ENCODE data around the gene PDCD7. TPM values are rescaled to one million over a fixed set of nuclear protein-coding genes. Genes with fewer than 3 reads are reported as not detected.

The PDCD7 gene
- total RNA-seq, 4 donors from 2014 or later = 27.9 to 57.5 (median 37.8) TPM

- Histone ChIP-seq H3K4me1 (peaks cover 0 to 42% (median 17%) of the 10 kb centered on the region in 4 donors), H3K4me3 (no peak overlapping the region), H3K36me3 (peaks cover 0 to 64% (median 6%) of the 10 kb centered on the region in 3 donors), H3K9me3 (no peaks in the 10 kb centered on the region), H3K27me3 (no peaks in the 10 kb centered on the region), H3K27ac (no peak overlapping the region)
- WGBS, 2 donors = 78 to 88% methylated on average over 1 of the region's 1 CpG
- no peak for TF ChIP-seq EP300 (IDR thresholded peaks at IDR 0.05)
- TF ChIP-seq, protein P1, sequence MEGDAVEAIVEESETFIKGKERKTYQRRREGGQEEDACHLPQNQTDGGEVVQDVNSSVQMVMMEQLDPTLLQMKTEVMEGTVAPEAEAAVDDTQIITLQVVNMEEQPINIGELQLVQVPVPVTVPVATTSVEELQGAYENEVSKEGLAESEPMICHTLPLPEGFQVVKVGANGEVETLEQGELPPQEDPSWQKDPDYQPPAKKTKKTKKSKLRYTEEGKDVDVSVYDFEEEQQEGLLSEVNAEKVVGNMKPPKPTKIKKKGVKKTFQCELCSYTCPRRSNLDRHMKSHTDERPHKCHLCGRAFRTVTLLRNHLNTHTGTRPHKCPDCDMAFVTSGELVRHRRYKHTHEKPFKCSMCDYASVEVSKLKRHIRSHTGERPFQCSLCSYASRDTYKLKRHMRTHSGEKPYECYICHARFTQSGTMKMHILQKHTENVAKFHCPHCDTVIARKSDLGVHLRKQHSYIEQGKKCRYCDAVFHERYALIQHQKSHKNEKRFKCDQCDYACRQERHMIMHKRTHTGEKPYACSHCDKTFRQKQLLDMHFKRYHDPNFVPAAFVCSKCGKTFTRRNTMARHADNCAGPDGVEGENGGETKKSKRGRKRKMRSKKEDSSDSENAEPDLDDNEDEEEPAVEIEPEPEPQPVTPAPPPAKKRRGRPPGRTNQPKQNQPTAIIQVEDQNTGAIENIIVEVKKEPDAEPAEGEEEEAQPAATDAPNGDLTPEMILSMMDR (IDR thresholded peaks at IDR 0.05) = no peak
- TF ChIP-seq POLR2A (IDR thresholded peaks at IDR 0.05) = no peak
- DNase-seq (ENCODE audit: low spot score in 2 of 2) = no peak
Measured at GRCh38 chr15:65177901-65178300, 44.3 kb upstream of the PDCD7 start.

DNA sequence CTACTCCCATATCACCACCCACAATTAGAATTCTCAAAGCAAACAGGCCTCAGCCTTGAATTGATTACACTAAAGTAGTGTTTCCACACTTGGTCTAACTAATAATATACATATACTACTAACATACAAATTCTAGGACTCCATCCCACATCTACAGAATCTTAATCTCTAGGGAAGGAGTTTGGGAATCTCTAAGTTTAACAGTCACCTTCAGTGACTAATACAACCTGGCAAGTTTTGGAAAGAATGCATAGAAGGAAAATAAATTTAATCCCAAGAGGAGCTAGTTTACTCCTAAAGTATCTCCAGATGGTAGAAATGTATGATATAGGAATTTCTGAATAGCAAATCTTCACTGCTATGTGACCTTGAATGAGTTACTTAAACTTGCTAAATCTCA is 42.4 kb upstream of the PDCD7 start:
- H3K9me3 ChIP-seq = no peaks in the 10 kb centered on the region
- TF ChIP-seq, protein P1 (IDR thresholded peaks at IDR 0.05) = no peak
- no peak for TF ChIP-seq POLR2A (IDR thresholded peaks at IDR 0.05)
- H3K36me3 ChIP-seq = peaks cover 0 to 78% (median 9%) of the 10 kb centered on the region in 3 donors
- no peaks in the 10 kb centered on the region for H3K27me3 ChIP-seq
- H3K4me1 ChIP-seq = peaks cover 0 to 24% (median 4%) of the 10 kb centered on the region in 4 donors
- no peak for DNase-seq (ENCODE audit: low spot score in 2 of 2)
- H3K27ac ChIP-seq = no peak overlapping the region
- H3K4me3 ChIP-seq = no peak overlapping the region

GRCh38 chr15:65175511-65175910 is 41.9 kb upstream of the PDCD7 start:
- Histone ChIP-seq H3K27me3 (no peaks in the 10 kb centered on the region), H3K9me3 (no peaks in the 10 kb centered on the region), H3K4me1 (peaks cover 0 to 20% (median 3%) of the 10 kb centered on the region in 4 donors), H3K36me3 (peaks cover 0 to 81% (median 9%) of the 10 kb centered on the region in 3 donors), H3K4me3 (no peak overlapping the region), H3K27ac (no peak overlapping the region)
- no peak for DNase-seq (ENCODE audit: low spot score in 2 of 2)
- no peak for TF ChIP-seq POLR2A (IDR thresholded peaks at IDR 0.05)
- TF ChIP-seq, protein P1 (IDR thresholded peaks at IDR 0.05) = no peak
- no peak for TF ChIP-seq EP300 (IDR thresholded peaks at IDR 0.05)
- 70 to 75% methylated on average over 5 of the region's 5 CpGs for WGBS, 2 donors

DNA sequence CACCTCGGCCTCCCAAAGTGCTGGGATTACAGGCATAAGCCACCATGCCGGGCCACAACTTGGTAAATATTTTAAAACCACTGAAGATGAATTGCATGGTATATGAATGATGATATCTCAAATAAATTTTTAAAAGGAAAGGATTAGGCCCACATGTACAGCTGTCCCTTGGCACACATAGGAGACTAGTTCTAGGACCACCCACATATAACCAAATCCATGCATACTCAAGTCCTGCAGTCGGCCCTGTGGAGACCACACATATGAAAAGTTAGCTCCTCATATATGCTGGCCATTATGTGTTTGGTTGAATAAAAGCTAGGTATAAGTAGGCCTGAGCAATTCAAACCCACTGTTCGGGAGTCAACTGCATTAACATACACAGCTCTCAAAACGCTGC is 40.9 kb upstream of the PDCD7 start:
- 76 to 82% methylated on average over 5 of the region's 5 CpGs for WGBS, 2 donors
- no peaks in the 10 kb centered on the region for H3K27me3 ChIP-seq
- no peak for DNase-seq (ENCODE audit: low spot score in 2 of 2)
- TF ChIP-seq POLR2A (IDR thresholded peaks at IDR 0.05) (no peak), EP300 (IDR thresholded peaks at IDR 0.05) (no peak)
- TF ChIP-seq, protein P1 (IDR thresholded peaks at IDR 0.05) = no peak
- no peak overlapping the region for H3K4me3 ChIP-seq
- no peaks in the 10 kb centered on the region for H3K9me3 ChIP-seq
- peaks cover 0 to 13% (median 3%) of the 10 kb centered on the region in 4 donors for H3K4me1 ChIP-seq
- H3K36me3 ChIP-seq = peaks cover 3 to 91% (median 17%) of the 10 kb centered on the region in 3 donors
- H3K27ac ChIP-seq = no peak overlapping the region

DNA sequence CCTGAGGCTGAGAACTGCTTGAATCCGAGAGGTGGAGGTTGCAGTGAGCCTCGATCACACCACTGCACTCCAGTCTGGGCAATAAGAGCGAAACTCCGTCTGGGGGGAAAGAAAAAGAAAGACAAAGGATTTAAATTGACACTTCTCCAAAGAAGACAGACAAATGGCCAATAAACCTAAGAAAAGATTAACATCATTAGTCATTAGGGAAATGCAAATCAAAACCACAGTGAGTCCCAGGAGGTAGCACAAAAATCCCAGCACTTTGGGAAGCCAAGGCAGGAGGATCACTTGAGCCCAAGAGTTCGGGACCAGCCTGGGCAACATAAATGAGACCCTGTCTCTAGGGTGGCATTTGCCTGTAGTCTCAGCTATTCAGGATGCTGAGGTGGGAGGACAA is 38.9 kb upstream of the PDCD7 start:
- 75 to 85% methylated on average over 5 of the region's 5 CpGs for WGBS, 2 donors

More for the DNA sequence above, 38.9 kb upstream of the PDCD7 start:
- no peak for DNase-seq (ENCODE audit: low spot score in 2 of 2)
- no peaks in the 10 kb centered on the region for H3K27me3 ChIP-seq
- H3K9me3 ChIP-seq = no peaks in the 10 kb centered on the region
- H3K4me1 ChIP-seq = no peaks in the 10 kb centered on the region
- H3K4me3 ChIP-seq = no peak overlapping the region
- peaks cover 3 to 89% (median 13%) of the 10 kb centered on the region in 3 donors for H3K36me3 ChIP-seq
- TF ChIP-seq POLR2A (IDR thresholded peaks at IDR 0.05) (no peak), EP300 (IDR thresholded peaks at IDR 0.05) (no peak)
- TF ChIP-seq, protein P1 (IDR thresholded peaks at IDR 0.05) = no peak
- H3K27ac ChIP-seq = no peak overlapping the region
